Islet precursor cell (in vitro differentiated cells): ENCODE measurements around the gene MAP3K2.

ENCODE experiments used
- DNase-seq: peaks from one replicate; pipeline ENCODE4 v3.0.0-alpha.2; 2018

Gene MAP3K2

DNA sequence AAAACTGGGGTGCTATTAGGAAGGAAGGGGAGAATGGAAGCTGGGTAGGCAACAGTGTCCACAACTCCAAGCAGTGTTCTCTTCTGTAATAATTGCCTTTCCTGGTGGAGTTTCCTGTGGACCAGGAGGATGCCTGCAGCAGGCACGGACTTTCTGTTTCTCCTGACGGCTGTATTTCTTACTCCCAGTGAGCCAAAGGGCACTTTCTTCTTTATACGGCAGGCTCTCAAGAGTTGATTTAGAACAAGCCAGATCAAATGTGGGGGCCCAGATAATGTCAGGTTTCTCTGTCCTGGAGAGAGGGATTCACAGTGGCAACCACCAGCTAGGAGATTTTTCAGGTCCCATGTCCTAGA lies 17.5 kb upstream of the MAP3K2 start:
- no peak for DNase-seq

DNA sequence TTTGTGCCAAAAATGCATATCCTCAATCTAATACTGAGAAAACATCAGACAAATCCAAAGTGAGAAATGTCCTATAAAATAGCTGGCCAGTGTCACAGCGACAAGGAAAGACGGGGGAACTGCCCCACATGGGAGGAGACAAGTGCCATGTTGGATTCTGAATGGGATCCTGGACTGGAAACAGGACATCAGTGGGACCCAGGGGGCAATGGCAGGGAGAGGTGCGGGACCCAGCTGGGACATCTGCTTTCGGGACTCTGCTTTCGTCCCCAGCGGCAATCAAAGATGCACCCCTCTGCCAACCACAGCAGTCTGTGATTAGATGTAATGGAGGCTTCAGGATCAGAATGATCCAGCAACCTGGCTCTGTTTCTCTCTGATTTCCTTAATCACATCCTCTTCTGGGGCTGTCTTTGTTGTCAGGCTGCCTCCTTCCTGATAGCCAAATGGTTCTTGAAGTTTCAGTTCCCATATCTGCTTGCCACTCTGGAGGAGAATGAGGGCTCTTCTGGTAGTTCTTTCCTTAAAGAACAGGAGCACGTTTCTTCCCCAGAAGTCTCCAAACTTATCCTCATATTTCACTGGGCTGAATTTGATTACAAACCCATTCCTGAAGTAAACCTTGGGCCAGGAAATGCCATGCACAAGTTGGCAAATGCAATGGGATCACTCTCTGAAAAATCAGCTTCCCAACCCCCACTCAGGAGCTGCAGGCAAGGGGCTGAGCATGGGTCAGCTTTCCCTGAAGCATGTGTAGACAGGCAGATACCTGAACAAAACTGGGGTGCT lies 16.9 kb upstream of the MAP3K2 start:
- no peak for DNase-seq

DNA sequence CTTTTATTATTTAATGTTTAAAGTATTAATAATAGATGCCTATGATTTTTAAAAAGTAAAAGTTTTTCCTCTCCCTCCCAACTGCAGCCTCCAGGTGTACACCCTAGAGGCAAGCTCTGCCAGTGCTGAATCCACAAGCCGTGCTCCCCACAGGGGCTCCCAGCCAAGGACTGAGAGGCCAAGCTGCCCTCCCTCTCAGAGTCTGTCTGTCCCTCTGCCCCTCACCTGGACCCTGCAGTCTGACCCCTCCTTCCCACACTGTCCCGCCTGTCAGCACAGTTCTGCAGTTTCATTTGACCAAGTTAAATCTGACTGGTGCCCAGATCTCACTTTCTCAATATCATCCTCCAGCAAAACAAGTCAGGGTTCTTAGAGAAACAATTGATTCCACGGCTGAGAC lies 15.7 kb upstream of the MAP3K2 start:
- DNase-seq, result no peak

DNA sequence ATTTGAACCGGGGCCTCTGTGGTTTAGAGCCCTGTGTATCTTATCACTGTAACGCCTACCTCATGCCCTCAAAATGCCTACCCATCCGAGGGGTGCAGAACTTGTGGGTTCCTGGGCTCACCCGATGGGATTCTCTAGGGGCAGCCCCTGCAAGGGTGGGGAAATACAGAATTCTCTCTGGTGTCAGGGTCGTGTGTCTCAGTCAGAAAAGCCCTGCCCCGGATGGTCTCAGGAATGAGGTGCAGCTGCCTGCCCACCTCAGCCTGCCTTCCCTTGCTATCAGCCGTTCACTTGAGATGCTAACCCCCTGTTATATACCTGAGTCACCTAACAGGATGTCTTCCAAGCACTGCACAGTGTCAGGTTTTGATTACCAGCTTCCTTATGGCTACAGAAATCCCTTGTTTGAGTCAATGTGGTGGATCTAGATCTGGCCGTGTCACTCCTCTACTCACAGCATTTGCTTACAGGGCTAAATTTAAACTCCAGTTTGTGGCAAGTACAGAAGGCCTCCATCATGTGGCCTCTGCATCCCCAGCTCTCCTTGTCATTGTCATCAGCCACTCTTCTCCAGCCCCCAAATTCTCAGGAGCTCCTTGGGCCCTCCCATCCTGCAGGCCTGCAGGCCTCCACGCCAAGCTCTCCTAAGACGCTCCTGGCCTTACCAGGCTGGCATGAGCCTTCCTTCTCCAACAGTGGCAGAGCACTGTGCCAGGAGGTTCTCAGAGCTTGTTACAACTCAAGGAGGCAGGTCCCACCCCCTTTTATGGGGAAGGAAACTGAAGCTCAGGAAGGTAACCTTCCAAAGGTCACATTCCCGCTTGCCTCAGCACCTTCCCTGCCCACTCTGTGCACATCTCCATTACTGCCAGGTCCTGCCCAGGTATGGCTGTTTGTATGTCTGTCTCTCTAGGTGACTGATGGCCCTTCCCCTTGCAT lies 14.3 kb upstream of the MAP3K2 start:
- DNase-seq, result peak; percentile 72

DNA sequence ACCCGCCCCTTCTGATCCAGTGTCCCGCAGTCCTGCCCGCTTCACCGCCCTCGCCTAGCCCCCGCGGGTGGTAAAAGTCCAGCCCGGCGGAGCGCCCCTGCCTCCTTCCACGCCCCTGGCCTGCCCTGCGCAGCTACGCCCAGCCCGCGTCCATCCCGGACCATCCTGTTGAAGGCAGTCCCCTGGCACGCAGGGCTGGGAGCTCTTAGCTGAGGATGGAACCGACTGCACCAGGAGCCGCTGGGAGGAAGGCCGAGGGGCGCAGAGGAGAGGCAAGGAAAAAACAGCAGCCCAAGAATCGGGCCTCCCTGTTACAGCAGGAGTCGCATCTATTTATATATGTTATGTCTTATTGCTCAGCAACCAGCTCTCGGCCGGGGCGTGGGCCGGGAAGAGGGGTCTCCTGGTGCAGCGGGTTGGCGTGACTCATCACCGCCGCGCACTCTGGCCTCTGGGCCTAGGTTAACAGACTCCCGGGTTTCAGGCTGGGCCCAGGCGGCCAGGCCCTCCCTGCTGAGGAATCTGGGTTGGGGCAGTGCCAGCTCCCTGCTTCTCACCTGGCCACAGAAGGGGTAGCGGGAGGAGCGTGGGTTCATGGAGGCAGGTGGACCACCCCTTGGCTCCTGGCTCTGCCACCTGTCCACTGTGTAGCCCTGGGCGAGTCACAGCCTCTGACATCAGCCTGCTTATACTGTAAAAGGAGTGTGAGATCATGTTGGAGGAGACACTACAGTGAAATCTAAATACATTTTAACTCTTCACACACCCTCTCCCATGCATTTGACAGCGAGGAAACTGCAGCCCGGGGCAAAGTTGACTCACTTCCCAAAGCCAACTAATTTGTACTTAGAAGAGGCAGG lies 13.4 kb upstream of the MAP3K2 start:
- DNase-seq, result peak; percentile 86

DNA sequence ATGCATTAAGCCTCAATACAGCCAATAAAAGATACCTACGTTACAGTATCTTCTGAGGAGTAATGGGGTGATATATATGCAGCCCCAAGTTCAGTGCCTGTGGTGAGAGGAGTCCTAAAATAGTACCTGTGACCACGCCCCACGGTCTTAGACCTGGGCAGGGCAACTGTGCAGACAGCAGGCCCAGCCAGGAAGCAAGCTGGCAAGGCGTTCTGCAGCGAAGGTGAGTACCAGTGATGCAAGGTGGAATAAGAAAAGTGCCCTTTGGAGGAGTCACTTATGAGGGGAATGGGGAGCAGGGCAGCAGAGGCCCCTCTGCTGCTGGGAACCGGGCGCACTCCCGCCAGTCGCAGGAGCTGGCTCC lies 12.7 kb upstream of the MAP3K2 start:
- DNase-seq, result no peak

DNA sequence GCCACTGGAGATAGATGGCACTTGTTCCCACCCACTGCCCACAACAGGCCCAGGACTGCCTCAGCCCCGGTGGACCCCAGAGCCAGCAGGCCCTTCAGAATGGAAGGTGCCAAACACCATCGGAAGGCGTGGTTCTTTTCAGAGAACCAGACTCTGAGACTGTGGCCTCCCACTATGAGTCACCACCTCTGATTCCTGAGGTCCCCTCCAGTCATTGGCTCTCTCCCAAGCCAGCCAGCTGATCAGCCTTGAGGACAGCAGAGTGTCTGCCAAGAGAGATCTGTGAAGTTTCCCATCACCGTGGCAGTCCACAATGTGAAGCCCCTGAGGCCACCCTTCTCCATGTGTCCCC lies 10.4 kb upstream of the MAP3K2 start:
- peak; percentile 97 for DNase-seq

DNA sequence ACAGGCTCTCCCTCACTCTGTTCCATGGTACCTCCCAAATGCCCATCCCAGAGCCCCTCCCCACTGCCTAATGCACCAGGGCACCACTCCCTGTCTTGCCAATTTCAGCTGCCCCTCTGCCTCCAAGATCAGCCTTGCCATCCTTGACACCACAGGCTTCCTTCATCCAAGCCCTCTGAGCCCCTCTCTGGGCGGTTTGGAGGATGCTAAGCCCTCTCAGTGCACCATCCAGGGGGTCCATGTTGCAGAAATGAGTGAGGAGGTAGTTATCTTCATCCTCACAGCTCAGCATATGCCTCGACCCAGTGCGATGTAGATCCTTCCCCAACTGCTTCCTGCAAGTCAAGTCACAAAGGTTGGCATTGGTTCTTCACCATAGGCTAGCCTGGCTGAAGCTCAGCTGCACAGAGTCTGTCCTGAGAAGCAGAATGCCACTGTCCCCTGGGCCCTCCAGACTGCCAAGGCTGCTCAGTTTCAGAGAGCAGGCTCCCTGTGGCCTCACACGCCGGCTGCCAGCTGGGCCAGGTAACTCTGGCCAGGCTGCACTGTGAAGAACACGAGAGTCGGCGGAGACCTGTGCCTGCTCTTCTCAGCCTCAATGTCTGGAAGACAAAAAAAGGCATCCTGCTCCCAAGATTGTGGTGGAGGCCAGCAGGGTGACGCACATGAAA lies 9.9 kb upstream of the MAP3K2 start:
- DNase-seq, result no peak

DNA sequence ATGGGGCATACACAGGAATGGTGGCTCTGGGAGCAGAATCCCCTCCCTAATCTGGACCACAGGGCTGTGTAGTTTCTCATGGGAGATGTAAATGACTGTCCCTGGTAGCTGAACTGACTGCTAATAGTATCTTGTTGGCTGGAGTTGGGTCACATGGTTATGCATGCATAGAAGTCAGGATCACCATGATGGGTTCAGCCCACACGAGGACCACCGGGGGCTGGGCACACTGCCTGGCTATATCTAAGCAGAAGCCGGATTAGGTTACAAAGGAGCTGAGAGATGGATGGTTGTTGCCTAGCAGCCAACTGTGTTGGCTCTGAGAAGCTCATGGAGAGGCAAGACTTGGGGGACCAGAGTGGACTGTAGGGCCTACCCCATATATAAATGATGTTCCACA lies 6.7 kb upstream of the MAP3K2 start:
- DNase-seq, result no peak

DNA sequence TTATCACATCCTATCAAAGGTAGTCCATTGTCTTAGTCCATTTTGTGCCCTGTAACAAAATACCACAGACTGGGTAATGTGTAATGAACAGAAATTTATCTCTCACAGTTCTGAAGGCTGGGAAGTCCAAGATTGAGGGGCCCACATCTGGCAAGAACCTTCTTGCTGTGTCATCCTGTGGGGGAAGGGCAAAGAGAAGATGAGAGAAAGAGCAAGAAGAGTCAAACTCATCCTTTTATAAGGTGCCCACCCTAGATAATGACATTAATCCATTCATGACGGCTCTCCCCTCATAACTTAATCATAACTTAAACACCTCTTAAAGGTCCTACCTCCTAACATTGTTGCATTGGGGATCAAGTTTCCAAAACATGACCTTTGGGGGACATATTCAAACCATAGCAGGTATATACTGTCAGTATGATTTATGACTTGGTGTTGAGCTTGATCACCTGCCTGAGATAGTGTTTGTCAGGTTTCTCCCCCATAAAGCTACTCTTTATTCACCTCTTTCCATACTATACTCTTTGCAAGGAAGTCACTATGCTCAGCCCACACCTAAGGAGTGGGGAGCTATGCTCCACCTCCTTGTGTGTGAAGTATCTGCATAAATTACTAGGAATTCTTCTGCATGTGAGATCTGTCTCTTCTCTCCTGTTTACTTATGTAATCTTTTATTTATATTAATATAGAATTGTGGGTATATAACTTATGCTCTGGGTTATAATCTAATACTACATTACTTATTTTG lies 5.2 kb upstream of the MAP3K2 start:
- no peak for DNase-seq

DNA sequence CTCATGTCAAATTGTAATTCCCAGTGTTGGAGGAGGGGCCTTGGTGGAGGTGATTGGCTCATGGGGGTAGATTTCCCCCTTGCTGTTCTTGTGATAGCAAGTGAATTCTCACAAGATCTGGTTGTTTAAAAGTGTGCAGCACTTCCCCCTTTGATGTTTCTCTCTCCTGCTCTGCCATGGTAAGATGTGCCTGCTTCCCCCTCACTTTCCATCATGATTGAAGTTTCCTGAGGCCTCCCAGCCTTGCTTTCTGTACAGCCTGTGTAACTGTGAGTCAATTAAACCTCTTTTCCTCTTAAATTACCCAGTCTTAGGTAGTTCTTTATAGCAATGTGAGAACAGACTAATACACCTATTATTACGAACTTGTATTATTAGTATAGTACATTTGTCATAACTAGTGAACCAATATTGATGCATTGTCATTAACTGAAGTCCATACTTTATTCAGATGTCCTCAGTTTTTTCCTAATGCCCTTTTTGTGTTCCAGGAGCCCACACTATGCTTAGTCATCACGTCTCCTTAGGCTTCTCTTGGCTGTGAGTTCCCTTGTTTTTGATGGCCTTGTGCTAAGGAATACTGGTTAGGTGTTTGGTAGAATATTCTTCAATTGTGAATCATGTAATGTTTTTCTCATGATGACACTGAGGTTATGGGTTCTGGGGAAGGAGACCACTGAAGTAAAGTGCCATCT lies 4.5 kb upstream of the MAP3K2 start:
- no peak for DNase-seq

DNA sequence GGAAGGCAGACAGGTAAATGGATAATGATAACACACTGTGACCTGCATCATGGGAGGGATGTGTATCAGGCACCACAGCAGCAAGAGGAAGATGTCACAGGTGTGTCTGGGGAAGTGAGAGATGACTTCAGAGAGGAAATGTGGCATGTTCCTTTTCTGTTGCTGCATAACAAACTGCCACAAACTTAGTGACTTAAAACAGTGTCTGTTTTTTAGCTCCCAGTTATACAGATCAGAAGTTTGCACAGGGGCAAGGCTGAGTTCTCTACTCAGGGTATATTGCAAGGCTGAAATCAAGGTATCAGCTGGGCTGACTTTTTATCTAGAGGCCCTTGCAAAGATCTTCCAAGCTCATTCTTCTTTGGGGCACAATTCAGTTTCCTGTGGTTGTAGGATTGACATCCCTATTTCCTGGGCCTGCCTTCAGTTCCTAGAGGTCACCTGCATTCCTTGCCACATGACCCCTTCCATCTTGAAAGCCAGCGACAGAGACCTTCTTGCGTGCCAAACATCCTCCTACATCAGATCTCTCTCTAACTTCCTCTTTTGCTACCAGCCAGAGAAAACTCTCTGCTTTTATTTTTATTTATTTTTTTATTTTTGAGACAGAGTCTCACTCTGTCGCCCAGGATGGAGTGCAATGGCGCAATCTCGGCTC lies 2.1 kb upstream of the MAP3K2 start:
- DNase-seq, result no peak

DNA sequence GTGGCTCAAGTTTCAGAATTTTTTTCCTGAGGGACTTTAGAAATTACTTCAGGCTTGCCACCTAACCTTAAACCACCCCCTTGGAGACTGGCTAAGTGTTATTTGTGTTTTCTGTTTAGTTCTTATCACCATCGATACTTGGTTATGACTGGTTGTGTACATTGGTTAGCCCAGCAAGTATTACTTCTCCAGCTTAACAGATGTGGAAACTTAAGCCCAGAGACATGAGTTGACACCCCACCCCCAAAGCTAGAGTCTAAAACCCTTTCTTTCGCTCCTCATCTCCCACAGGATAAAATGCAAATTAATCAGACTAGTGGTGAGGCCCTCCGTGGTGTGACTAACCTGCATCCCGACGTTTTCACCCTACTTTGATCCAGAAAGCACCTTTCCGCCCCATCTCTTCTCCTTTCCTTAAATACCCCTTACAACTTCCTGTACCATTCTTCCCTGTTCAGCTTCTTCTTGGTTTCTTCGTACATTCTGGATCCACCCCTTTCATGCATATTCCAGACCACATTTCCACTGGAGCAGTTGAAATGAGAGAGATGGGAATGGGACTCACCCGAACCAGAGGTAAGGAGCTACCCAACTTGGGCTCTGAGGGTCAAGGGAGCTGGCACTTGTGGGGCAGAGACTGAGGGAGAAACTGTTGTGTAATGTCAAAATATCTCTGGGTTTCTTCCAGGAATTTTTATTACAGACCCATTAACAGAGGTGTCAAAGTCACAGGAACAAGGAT lies 819 bp upstream of the MAP3K2 start:
- DNase-seq, result no peak

DNA sequence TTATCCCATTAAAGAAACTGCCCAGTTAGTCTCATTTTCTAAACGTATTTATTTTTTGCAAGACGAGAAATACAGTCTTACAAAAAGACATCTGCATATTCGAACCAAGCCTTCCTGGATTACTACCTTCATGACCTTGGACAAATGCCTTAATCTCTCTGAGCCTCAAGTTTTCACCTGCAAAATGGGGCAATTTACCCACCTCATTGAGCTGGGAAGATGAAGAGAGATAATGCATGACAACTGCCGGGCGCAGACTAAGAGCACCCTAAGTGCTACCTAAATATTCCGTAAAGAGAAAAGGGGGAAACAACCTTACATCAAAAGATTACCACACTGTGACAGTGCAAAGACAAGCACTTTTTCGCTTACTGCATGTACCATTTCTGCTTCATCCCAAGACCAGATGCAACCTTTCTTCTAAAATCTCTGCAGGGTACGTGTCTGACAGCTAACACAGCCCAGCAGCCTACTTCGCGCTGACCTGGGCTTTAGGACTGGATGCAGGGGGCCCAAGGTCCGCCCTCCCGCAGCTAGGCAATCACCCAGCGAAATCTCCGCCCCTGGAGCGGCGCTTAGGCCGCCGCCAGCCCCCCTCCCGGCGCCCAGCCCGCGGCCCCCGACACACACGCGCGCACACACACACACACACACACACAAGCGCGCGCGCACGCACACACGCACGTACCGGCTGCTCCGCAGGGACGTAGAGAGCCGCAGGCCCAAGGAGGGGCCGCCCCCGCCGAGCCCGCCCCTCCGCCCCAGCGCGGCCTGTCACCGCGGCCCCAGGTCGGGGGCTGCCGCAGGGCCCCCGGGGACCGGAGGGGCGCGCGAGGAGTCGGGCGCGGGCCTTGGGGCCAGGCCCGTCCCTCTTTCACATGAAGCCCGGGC lies 766 bp downstream of the MAP3K2 start:
- DNase-seq, result peak; percentile 97

DNA sequence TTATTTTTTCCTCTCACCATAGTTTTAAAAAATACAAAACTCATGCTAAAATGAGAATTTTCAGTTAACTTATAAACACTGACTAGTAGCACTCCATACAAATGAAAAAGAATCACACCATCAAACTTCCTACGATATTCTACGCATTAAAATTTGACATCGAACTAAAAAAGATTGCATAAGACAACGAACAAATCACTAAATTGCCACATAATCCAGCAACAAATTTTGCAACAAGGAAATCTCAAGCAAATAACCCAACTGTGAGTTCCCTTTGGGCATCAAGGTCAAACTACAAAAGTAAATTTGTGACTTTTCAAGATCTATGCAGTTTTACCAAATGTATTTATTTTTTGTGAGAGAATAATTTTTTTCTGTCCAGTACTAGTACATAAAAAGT lies 1.5 kb downstream of the MAP3K2 start:
- DNase-seq, result no peak

DNA sequence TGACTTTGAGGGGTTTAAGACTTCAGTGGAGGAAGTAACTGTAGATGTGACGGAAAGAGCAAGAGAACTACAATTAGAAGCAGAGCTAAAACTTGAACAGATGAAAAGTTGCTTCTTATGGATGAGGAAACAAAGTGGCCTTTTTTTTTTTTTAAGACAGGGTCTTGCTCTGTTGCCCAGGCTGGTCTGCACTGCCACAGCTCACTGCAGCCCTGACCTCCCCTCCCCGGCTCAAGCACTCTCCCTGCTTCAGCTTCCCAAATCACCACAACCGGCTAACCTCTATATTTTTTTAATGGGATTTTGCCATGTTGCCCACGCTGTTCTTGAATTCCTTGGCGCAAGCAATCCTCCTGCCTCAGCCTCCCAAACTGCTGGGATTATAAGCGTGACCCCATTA lies 3.2 kb downstream of the MAP3K2 start:
- DNase-seq, result no peak

DNA sequence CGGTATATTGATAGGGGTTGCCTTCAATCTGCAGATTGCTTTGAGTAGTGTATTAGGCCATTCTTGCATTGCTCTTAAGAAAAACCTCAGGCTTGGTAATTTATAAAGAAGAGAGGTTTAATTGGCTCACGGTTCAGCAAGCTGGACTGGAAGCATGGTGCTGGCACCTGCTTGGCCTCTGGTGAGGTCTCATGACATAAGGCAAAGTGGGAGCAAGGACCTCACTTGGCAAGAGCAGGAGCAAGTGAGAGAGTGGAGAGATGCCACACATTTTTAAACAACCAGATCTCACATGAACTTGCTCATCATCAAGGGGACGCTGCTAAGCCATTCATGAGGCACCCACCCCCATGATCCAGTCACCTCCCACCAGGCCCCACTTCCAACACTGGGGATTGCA lies 4.9 kb downstream of the MAP3K2 start:
- no peak for DNase-seq

DNA sequence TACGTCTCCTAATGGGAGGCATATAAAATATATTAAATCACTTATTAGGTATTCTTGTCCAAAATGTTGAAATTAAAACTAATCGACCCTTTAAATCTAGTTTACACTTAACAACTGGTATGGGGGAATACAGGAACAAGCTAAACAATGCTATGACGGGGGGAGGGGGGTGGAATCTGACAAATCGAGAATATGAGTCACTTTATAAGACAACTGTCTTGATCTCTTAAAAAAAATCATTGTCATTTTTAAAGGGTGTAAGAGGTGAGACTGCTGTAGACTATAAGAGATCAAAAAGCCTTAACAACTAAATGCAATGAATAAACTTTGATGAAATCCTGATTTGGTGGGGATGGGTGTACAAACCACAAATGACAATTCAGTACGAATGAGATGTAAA lies 6.0 kb downstream of the MAP3K2 start:
- no peak for DNase-seq

DNA sequence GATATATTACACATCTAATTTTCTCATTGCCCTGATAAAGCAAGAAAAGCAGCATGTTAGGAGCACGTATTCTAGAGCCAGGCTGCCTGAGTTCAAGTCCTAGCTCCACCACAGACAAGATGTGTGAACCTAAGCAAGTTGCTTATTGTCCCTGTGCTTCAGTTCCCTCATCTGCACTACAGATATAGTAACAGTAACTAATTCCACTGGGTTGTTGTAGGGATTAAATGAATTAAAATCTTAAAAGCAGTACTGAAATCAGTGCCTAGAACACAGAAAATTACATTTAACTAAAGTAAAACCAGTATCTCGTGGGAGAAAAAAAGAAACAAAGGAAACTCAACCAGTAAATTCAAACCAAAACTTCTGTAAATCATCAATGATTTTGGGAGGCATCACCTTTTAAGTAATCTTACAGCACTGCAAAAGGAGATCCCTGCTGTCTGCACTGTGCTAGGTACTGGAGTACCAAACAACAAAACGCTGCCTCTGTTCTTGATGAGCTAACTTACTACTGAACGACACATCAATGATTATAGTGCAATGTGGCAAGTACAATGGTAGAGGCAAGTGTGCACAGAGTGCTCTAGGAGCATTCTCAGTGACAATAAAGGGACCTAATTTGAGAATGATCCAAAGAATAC lies 7.9 kb downstream of the MAP3K2 start:
- DNase-seq, result no peak
